Thyroid gland (tissue), 4 donors: ENCODE data around the gene LRCOL1. TPM values are rescaled to one million over a fixed set of nuclear protein-coding genes. Genes with fewer than 3 reads are reported as not detected.

ENCODE experiments used
- DNase-seq, 2 donors: peaks; one replicate each; pipeline ENCODE4 v3.0.0-alpha.2; 2019
- H3K27ac ChIP-seq, 3 donors: fragments of 200-600 bp; sonication (generic); 1 replicate in 2 of 3; 2 replicates in 1 of 3; pipeline ENCODE4 v1.5.1; 2016 to 2019; ENCODE audit warnings: mild to moderate bottlenecking in 1 of 3, moderate library complexity in 1 of 3
- H3K27me3 ChIP-seq: fragments of 200-600 bp; sonication (generic); one replicate; pipeline ENCODE4 v1.5.1; 2019
- H3K36me3 ChIP-seq, 2 donors: fragments of 200-600 bp; sonication (generic); one replicate each; pipeline ENCODE4 v1.5.1; 2016 to 2019
- H3K4me1 ChIP-seq, 2 donors: fragments of 200-600 bp; sonication (generic); one replicate each; pipeline ENCODE4 v1.5.1; 2017 to 2019
- H3K4me3 ChIP-seq, 3 donors: fragments of 200-600 bp; sonication (generic); replicated peaks in 1 of 3; 1 replicate in 2 of 3; 2 replicates in 1 of 3; pipeline ENCODE4 v1.5.1; 2016; ENCODE audit warnings: mild to moderate bottlenecking in 1 of 3
- H3K9me3 ChIP-seq: fragments of 200-600 bp; sonication (generic); one replicate; pipeline ENCODE4 v1.5.1; 2017
- CTCF ChIP-seq, 6 experiments: fragments of 200-600 bp in 3 of 6; fragments of 450-650 bp in 3 of 6; sonication (generic) in 3 of 6; IDR thresholded peaks; one replicate each; pipeline ENCODE4 v1.5.1; 2016 to 2019; ENCODE audit warnings: antibody characterized with exemption in 6 of 6, mild to moderate bottlenecking in 2 of 6, inconsistent platforms in 1 of 6, moderate library complexity in 1 of 6
- POLR2A ChIP-seq, 2 donors: fragments of 450-650 bp; IDR thresholded peaks; one replicate each; pipeline ENCODE4 v1.6.1; 2017; ENCODE audit warnings: antibody characterized with exemption in 2 of 2, mild to moderate bottlenecking in 2 of 2, moderate library complexity in 1 of 2
- WGBS, 2 donors: methylation state at CpG; one replicate each; pipeline ENCODE4 v1.1.5; 2017; 5-methylcytosine and 5-hydroxymethylcytosine counted together
- intact Hi-C: fragments of 100-400 bp; cut with DNase I; formaldehyde crosslinking; loops from one replicate; pipeline ENCODE4 v1.15.1; 2023
- total RNA-seq, 4 donors: library from RNA; depleted of rRNA; stranded (reverse); fragments of >200 nt; gene quantifications; one replicate each; pipeline ENCODE4 v1.2.3, GENCODE V29; 2016

The LRCOL1 gene
- total RNA-seq, 4 donors from 2014 or later: 0.89 to 3.2 (median 3.2) TPM; not detected in 1

DNA sequence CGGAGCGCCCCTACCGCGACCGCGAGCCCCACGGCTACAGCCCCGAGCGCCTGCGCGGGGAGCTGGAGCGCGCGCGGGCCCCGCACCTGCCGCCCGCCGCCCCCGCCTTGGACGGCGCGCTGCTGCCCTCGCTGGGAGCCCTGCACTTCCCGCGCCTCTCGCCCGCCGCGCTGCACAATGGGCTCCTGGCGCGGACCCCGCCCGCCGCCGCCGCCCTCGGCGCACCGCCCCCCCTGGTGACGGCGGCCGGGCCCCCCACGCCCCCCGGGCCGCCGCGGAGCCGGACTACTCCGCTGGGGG, 27.0 kb downstream of the LRCOL1 start:
- Histone ChIP-seq H3K27ac (no peak overlapping the region), H3K9me3 (no peaks in the 10 kb centered on the region), H3K27me3 (no peaks in the 10 kb centered on the region), H3K36me3 (no peaks in the 10 kb centered on the region), H3K4me3 (no peak overlapping the region), H3K4me1 (no peaks in the 10 kb centered on the region)
- DNase-seq: no peak
- 77 to 81% methylated on average over 6 to 19 of the region's 50 CpGs for WGBS, 2 donors
- TF ChIP-seq POLR2A (IDR thresholded peaks at IDR 0.05) (no peak), CTCF (IDR thresholded peaks at IDR 0.05) (no peak)
- intact Hi-C loops: no loop called here

DNA sequence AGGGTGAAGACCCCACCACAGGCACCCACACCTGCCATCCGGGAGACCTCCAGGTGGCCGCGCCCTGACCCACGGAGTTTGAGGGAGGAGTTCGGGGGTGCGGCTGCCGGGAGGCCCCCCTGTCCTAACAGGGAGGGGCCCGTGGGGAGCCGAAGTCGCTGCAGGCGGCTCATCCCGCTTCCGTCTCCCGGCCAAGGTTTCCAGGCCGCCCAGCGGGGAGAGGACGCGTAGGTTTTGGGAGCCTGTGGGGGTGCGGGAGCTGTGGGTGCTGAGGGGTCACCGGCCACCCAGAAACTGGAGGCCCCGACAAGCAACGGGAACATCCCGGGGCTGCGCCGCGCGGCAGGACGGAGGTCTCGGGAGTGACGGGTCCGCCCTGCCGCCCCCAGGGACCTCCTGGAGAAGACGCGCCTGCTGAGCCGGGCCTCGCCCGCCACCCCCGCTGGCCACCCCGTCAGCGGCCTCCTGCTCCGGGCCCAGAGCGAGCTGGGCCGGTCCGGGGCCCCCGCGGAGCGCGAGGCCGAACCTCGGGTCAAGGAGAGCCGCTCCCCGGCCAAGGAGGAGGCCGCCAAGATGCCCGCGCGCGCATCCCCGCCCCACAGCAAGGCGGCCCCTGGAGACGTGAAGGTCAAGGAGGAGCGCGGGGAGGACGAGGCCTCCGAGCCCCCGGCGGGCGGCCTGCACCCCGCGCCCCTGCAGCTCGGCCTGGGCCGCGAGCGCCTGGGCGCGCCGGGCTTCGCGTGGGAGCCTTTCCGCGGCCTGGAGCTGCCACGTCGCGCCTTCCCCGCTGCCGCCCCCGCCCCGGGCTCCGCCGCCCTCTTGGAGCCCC, 27.6 kb downstream of the LRCOL1 start:
- no peak for DNase-seq
- Histone ChIP-seq H3K4me3 (peak overlapping the region in 1 of 3 donors; percentile 8), H3K27ac (no peak overlapping the region), H3K9me3 (no peaks in the 10 kb centered on the region), H3K4me1 (no peaks in the 10 kb centered on the region), H3K36me3 (peaks cover 0 to 2% of the 10 kb centered on the region in 2 donors), H3K27me3 (no peaks in the 10 kb centered on the region)
- TF ChIP-seq CTCF (IDR thresholded peaks at IDR 0.05) (no peak), POLR2A (IDR thresholded peaks at IDR 0.05) (no peak)
- intact Hi-C loops: no loop called here
- WGBS, 2 donors: 69 to 76% methylated on average over 42 to 59 of the region's 89 CpGs

- peak; percentile 59 to 69 for DNase-seq
- H3K4me3 ChIP-seq: peak overlapping the region in 1 of 3 donors; percentile 8
- H3K27me3 ChIP-seq: no peaks in the 10 kb centered on the region
- 31 to 57% methylated on average over 21 to 24 of the region's 24 CpGs for WGBS, 2 donors
- peaks cover 0 to 7% of the 10 kb centered on the region in 2 donors for H3K36me3 ChIP-seq
- H3K4me1 ChIP-seq: no peaks in the 10 kb centered on the region
- no peak for TF ChIP-seq CTCF (IDR thresholded peaks at IDR 0.05)
- TF ChIP-seq POLR2A (IDR thresholded peaks at IDR 0.05): no peak
- H3K9me3 ChIP-seq: no peaks in the 10 kb centered on the region
- intact Hi-C loops: no loop called here
- no peak overlapping the region for H3K27ac ChIP-seq
Measured at GRCh38 chr12:132582058-132582420, 28.3 kb downstream of the LRCOL1 start.

GRCh38 chr12:132581348-132582057, 28.9 kb downstream of the LRCOL1 start:
- Histone ChIP-seq H3K27me3 (no peaks in the 10 kb centered on the region), H3K9me3 (no peaks in the 10 kb centered on the region), H3K4me1 (no peaks in the 10 kb centered on the region), H3K36me3 (peaks cover 0 to 12% of the 10 kb centered on the region in 2 donors), H3K27ac (no peak overlapping the region), H3K4me3 (no peak overlapping the region)
- DNase-seq: no peak
- intact Hi-C loops: no loop called here
- 80 to 81% methylated on average over 1 to 10 of the region's 17 CpGs for WGBS, 2 donors
- TF ChIP-seq POLR2A (IDR thresholded peaks at IDR 0.05): no peak
- TF ChIP-seq CTCF (IDR thresholded peaks at IDR 0.05): no peak

- WGBS, 2 donors: 94 to 98% methylated on average over 8 to 9 of the region's 12 CpGs
- Histone ChIP-seq H3K36me3 (peaks cover 0 to 14% of the 10 kb centered on the region in 2 donors), H3K27ac (no peak overlapping the region), H3K27me3 (no peaks in the 10 kb centered on the region), H3K9me3 (no peaks in the 10 kb centered on the region), H3K4me3 (no peak overlapping the region), H3K4me1 (no peaks in the 10 kb centered on the region)
- TF ChIP-seq POLR2A (IDR thresholded peaks at IDR 0.05) (no peak), CTCF (IDR thresholded peaks at IDR 0.05) (no peak)
- DNase-seq: no peak
- intact Hi-C loops: no loop called here
Measured at GRCh38 chr12:132580701-132581292, 29.6 kb downstream of the LRCOL1 start.
